Ovary (tissue), 3 donors: ENCODE results near the gene ABHD11.

Source experiments
- CTCF ChIP-seq, 3 donors: fragments of 450-650 bp in 2 of 3; fragments of 200-600 bp in 1 of 3; IDR thresholded peaks; one replicate each; pipeline versions ENCODE4 v1.5.1 to v1.8.0; 2016 to 2022; ENCODE audit warnings: antibody characterized with exemption in 3 of 3, mild to moderate bottlenecking in 1 of 3
- EP300 ChIP-seq: sonication (generic); formaldehyde crosslinking; IDR thresholded peaks from one replicate; pipeline ENCODE4 v1.6.1; 2017; ENCODE audit warnings: antibody characterized with exemption
- POLR2A ChIP-seq: fragments of 450-650 bp; IDR thresholded peaks from one replicate; pipeline ENCODE4 v1.6.1; 2017; ENCODE audit warnings: antibody characterized with exemption, mild to moderate bottlenecking, moderate library complexity
- donor health status: DM: no; HTN: no; CAD: no.

- no peak for TF ChIP-seq POLR2A
- TF ChIP-seq CTCF (IDR thresholded peaks at IDR 0.05): no peak
- TF ChIP-seq EP300: no peak
Measured at GRCh38 chr7:73702665-73703064, 35.9 kb downstream of the ABHD11 start.
